ENCODE measurements around the gene KCNG4. TPM values are rescaled to one million over a fixed set of nuclear protein-coding genes. Genes with fewer than 3 reads are reported as not detected.

The KCNG4 gene
- total RNA-seq, 1 donor from 2014 or later = not detected

GRCh38 chr16:84183572-84183875 lies 56.3 kb downstream of the KCNG4 start:
- no peak for DNase-seq (ENCODE audit: low read depth in 2 of 2)

- DNase-seq (ENCODE audit: low read depth in 2 of 2) = no peak
Measured at GRCh38 chr16:84182680-84183571, 56.9 kb downstream of the KCNG4 start.

- no peak for DNase-seq (ENCODE audit: low read depth in 2 of 2)
Measured at GRCh38 chr16:84182104-84182503, 57.7 kb downstream of the KCNG4 start.

GRCh38 chr16:84181144-84181915 lies 58.5 kb downstream of the KCNG4 start:
- no peak for DNase-seq (ENCODE audit: low read depth in 2 of 2)

GRCh38 chr16:84180519-84181140 lies 59.2 kb downstream of the KCNG4 start:
- no peak for DNase-seq (ENCODE audit: low read depth in 2 of 2)

GRCh38 chr16:84179612-84180320 lies 60.0 kb downstream of the KCNG4 start:
- no peak for DNase-seq (ENCODE audit: low read depth in 2 of 2)

GRCh38 chr16:84178892-84179611 lies 60.8 kb downstream of the KCNG4 start:
- DNase-seq (ENCODE audit: low read depth in 2 of 2) = no peak

- DNase-seq (ENCODE audit: low read depth in 2 of 2) = no peak
Measured at GRCh38 chr16:84178146-84178765, 61.6 kb downstream of the KCNG4 start.

GRCh38 chr16:84177741-84178073 lies 62.1 kb downstream of the KCNG4 start:
- DNase-seq (ENCODE audit: low read depth in 2 of 2) = peak in 1 of 2 donors; percentile 25

- DNase-seq (ENCODE audit: low read depth in 2 of 2) = no peak
Measured at GRCh38 chr16:84176192-84177053, 63.4 kb downstream of the KCNG4 start.

- DNase-seq (ENCODE audit: low read depth in 2 of 2) = peak; percentile 53 to 70
Measured at GRCh38 chr16:84175350-84176081, 64.3 kb downstream of the KCNG4 start.

- no peak for DNase-seq (ENCODE audit: low read depth in 2 of 2)
Measured at GRCh38 chr16:84174396-84174795, 65.4 kb downstream of the KCNG4 start.

- DNase-seq (ENCODE audit: low read depth in 2 of 2) = no peak
Measured at GRCh38 chr16:84169765-84170310, 70.0 kb downstream of the KCNG4 start.

Other genes with a start within 250 kb of the KCNG4 start
- not detected in 2 replicates for gene SLC38A8, start 197.2 kb downstream of the KCNG4 start, total RNA-seq
- gene MBTPS1, start 123.1 kb downstream of the KCNG4 start, total RNA-seq = 74.3 and 106 TPM in 2 replicates
- 25.1 and 33.5 TPM in 2 replicates for gene HSDL1, start 94.8 kb downstream of the KCNG4 start, total RNA-seq
- under 0.01 TPM in 2 replicates for gene DNAAF1, start 94.7 kb downstream of the KCNG4 start, total RNA-seq
- gene TAF1C, start 53.0 kb downstream of the KCNG4 start, total RNA-seq = 7.2 and 16.5 TPM in 2 replicates
- not detected in 2 replicates for gene ADAD2, start 48.9 kb downstream of the KCNG4 start, total RNA-seq
- gene WFDC1, start 54.9 kb upstream of the KCNG4 start, total RNA-seq = not detected in 2 replicates
- gene ATP2C2, start 128.5 kb upstream of the KCNG4 start, total RNA-seq = under 0.01 TPM in 1 of 2 replicates, not detected in the other

All from lung microvascular endothelial cell (primary cell).